HEK293T (cell line): Measurements from ENCODE around the gene CLEC18A.

ENCODE experiments used
- CTBP1 ChIP-seq: fragments of 450-650 bp; IDR thresholded peaks from 2 replicates; pipeline ENCODE4 v1.6.1; 2016; ENCODE audit warnings: borderline replicate concordance
- ELF4 ChIP-seq: fragments of 450-650 bp; IDR thresholded peaks from 2 replicates; pipeline ENCODE4 v1.6.1; 2017; ENCODE audit warnings: antibody characterized with exemption
- TF ChIP-seq, protein P1 (sequence below): fragments of 450-650 bp; IDR thresholded peaks from 2 replicates; pipeline ENCODE4 v1.6.1; 2016

DNA sequence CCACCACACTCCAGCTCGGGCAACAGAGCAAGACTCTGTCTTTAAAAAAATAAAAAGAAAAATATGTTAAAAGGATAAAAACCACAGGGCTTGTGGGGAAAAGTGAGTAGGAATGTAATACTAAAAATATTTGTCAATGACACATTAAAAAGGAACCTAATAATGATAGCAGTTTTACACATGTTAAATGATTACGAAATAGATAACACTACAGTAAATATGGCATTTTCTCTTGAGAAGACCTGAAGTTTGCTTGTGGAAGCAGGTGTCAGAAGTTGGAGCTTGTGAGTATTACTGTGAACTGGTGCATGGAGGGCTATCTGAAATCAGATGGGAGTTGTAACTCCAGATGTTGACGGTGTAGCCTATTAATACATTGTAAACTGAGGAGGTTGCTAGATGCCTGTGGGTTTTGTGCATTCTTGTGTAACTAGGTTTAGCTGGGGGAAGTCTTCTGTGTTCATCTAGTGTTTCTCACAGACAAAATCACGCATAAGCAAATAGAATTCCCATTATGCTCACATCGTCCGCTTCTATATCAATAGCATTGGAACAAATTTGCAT lies 44.2 kb upstream of the CLEC18A start:
- TF ChIP-seq CTBP1: no peak
- TF ChIP-seq, protein P1, sequence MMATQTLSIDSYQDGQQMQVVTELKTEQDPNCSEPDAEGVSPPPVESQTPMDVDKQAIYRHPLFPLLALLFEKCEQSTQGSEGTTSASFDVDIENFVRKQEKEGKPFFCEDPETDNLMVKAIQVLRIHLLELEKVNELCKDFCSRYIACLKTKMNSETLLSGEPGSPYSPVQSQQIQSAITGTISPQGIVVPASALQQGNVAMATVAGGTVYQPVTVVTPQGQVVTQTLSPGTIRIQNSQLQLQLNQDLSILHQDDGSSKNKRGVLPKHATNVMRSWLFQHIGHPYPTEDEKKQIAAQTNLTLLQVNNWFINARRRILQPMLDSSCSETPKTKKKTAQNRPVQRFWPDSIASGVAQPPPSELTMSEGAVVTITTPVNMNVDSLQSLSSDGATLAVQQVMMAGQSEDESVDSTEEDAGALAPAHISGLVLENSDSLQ: no peak
- no peak for TF ChIP-seq ELF4
